AG09319 (cell line): ENCODE results near the gene SIGLEC1.

Experiments used
- DNase-seq: peaks from one replicate; pipeline ENCODE4 v3.0.0-alpha.2; 2010; ENCODE audit warnings: low read depth; ENCODE audit errors: extremely low read depth
- TF ChIP-seq, protein P1 (sequence below): IDR thresholded peaks from 2 replicates; pipeline ENCODE4 v1.5.1; 2011; ENCODE audit warnings: low read depth, mild to moderate bottlenecking, inconsistent platforms, low read length, moderate library complexity

The SIGLEC1 gene

DNA sequence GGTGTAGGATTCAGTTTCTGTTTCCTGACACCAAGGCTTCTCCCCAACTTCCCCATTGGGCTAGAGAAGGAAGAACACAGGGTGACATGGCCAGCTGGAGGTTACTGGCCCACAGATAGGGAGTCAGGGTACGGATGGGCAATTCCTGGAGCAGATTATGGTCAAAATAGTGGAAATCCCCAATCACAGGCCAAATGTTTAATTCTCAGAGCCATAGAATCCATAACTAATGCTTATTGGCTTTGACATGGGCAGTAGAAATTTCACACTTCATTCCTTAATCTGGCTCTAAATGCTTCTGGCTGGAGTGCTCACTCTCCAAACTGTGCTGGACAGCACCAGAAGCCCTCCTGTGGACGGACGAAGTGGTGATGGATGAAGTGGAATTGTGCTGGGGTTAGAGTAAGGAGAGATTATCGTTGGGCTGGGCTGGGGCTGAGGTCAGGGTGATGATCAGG, 887 bp downstream of the SIGLEC1 start:
- DNase-seq, result no peak
- TF ChIP-seq, protein P1, sequence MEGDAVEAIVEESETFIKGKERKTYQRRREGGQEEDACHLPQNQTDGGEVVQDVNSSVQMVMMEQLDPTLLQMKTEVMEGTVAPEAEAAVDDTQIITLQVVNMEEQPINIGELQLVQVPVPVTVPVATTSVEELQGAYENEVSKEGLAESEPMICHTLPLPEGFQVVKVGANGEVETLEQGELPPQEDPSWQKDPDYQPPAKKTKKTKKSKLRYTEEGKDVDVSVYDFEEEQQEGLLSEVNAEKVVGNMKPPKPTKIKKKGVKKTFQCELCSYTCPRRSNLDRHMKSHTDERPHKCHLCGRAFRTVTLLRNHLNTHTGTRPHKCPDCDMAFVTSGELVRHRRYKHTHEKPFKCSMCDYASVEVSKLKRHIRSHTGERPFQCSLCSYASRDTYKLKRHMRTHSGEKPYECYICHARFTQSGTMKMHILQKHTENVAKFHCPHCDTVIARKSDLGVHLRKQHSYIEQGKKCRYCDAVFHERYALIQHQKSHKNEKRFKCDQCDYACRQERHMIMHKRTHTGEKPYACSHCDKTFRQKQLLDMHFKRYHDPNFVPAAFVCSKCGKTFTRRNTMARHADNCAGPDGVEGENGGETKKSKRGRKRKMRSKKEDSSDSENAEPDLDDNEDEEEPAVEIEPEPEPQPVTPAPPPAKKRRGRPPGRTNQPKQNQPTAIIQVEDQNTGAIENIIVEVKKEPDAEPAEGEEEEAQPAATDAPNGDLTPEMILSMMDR, result no peak

DNA sequence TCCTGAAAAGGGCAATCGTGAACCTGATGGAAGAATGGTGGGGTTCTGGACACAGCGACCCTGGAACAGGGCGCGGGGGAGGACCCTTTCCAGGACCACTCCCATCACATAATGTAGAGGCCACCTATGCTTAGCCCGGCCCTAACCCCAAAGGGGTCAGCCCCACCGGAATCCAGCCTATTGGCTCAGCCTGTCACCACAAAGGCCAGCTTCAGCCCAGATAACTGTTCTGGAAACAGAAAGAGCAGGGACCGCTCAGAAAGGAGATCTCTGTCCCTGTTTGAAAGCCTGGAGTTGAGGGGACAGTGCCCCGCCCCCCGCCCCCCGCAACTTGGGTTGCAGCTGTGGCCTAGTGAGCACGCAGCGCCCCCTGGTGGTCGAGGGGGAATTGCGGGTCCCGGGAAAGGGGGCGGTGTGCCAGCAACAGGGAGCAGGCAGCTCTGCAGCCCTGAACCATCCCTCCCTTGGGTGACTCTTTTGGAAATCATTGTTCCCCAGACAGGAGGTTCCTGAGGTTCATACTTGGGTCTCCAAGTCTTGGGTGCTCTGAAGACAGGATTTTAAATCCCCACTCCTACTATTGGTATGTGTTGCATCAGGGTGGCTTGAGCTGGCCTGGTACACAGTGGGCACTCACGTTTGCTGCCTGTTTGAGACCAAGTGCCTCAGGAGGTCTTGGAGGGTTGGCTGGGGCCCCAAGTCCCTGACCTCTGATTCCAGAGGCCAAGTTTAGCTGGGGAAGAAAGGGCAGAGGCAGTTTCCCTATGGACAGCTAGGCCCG, 1.5 kb downstream of the SIGLEC1 start:
- TF ChIP-seq, protein P1, result peak; percentile 90
- DNase-seq, result peak; percentile 14

DNA sequence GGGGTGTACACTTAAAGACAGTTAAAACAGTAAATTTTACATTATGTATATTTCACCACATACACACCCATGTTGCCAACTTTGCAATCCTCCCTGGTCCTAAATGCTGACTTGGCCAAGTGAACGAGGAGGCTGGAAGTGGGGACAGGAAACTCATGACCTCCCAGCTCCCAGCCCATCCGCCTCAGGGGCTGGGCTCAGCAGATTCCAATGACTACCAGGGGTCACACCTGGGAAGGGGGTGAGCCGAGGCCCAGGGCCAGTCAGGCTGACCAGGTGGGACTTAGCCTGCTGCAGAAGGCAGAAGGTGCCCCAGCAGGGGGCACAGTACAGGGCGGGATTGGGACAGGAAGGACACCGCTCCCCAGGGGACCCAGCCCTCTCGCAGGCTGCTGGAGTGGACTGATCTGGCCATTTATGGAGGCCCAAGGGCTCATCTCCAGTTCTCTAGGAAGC, 2.4 kb downstream of the SIGLEC1 start:
- TF ChIP-seq, protein P1, result no peak
- no peak for DNase-seq

DNA sequence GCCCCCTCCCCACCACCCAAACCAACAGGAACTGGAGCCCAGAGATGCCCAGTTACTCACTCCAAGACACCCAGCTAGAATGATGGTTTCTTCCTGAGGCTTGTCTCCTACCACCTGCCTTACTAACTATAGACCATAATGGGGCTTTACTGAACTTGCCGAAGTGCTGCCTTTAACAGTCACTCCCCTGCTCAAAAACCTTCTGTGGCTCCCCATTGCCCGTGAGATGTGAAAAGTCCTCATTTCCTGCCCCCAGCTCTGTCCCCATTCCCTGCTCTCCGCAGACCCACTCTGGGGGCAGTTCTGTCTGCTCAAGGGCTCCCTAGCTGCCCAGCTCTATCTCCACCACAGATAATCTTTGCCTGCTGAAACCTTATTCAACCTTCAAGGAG, 4.9 kb downstream of the SIGLEC1 start:
- DNase-seq, result no peak
- TF ChIP-seq, protein P1, result no peak

DNA sequence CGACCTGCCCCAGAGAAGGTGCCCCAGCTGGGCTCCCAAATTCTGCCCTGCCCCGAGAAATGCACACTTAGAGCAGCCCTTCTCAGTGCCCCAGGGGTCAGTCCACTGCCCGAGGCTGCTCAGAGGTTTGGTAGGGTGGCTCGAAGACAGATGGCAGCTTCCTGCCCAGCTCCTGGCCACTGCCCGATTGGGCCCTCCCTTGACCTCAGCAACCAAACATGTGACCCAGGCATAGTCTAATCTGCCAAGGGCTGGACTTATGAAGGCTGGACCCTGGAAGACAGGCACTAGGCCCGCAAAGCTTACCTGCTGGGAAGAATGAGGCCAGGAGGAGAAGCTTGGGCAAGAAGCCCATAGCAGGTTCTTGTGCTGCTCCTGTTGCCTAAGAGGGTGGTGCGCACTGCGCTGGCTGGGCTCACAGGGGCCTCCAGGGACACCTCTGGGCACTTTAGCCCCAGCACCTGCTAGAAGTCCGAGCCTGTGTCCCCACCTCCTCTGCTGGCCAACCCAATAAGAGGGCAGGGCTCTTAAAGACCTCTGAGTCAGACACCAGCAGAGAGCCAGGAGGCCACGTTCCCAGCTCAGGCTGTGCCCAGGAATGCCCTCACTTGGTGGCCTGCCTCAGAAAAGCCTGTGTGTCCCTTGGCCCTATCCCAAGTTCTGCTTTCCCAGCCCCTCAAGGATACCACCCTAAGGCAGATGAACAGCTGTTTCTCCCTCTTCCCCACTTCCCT, 5.5 kb downstream of the SIGLEC1 start:
- TF ChIP-seq, protein P1, result no peak

DNA sequence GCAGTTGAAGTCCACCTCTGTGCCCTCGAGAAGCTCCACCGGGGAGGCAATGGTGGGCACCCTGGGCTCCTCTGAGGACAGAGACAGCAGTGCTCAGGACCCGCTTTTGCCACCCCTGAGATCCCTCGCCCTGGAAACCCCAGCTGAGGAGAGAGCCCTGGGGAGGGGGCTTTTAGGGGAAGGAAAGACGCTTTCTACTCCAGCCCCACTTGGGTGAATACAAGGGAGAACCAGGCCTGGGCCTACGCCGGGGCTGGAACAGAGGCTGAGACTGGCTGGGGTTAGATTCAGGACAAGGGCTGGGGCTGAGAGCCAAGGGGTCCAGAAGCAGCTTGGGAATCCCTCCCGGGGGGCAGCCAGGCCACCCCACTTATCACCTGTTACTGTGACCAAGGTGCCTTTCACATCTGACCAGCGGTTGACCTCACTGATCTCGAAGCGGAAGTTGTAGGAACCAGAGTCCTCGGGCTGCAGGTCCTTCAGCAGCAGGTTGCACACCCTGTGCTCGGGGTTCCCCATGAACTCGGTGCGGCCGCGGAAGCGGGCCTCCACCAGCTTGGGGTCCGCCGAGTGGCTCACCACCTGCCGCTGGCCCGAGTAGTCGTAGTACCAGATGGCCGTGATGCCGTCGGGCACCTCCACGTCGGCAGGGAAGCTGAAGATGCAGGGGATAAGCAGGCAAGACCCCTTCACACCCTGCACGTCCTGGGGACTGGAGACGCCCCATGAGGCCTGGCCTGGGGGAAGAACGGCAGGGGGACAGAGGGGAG, 6.2 kb downstream of the SIGLEC1 start:
- TF ChIP-seq, protein P1, result no peak
- no peak for DNase-seq

More for the DNA sequence above, 5.5 kb downstream of the SIGLEC1 start:
- no peak for DNase-seq
